ENCODE data around the gene KLHL22. TPM values are rescaled to one million over a fixed set of nuclear protein-coding genes. Genes with fewer than 3 reads are reported as not detected.

Gene KLHL22
- total RNA-seq, 2 experiments from 2014 or later, result 27.5 to 31.7 TPM

DNA sequence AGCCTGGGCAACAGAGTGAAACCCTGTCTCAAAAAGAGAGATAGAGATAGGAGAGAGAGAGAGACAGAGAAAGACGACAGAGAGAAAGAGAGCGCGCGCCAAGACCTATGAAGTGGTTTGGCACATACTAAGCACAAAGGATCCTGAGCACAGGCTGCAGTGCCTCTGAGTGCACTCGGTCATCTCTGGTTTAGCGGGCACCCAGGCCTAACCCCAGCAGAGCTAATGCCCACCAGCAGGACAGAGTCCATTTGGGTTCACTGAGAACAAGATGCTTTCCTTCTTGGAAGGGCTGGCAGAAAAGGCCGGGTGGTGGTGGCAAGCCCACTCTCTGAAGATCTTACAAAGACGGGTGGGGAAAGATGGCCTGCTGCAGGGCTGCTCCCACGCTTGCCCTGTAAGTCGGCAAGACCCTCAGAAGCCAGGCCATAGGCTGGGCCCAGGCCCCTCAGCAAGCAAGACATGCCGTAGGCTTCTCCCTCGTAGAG is 61.3 kb downstream of the KLHL22 start:
- Mint-ChIP-seq H3K4me3 (no peak overlapping the region), H3K9me3 (ENCODE audit: low read depth) (no peaks in the 10 kb centered on the region), H3K27ac (no peak overlapping the region), H3K27me3 (peaks cover 70% of the 10 kb centered on the region), H3K36me3 (no peaks in the 10 kb centered on the region), H3K4me1 (peaks cover 22% of the 10 kb centered on the region)
- CTCF ChIA-PET, result interaction anchor here (0.7 to 1.0 kb wide), 2 partner anchors 16 to 22 kb away, joined by 3 read pairs; no protein-coding TSS in a partner anchor
- ATAC-seq (no peak), DNase-seq (no peak)

DNA sequence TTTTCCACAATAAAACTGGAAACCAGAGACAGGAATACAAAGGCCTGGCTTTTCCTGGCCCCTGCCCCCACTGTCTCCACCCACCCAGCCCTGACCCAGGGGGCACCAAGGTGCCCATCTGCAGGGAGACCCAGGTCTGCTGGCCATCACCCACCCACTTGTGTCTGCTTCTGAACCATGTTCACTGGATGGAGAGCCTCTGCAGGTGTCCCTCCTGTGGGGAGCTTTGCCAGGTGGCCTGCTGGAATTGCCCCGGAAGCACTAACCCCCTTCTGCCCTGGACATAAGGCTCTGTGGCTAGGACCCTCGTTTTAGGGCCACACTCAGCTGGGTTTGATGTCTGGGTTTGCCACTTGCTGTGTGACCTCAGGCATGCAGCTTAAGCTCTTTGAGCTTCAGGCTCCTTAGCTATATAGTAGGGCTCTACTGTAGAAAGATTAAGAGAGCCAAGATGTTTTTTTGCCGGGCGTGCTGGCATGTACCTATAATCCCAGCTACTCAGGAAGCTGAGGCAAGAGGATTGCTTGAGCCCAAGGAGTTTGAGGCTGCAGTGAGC is 61.8 kb downstream of the KLHL22 start:
- peaks cover 72% of the 10 kb centered on the region for H3K27me3 Mint-ChIP-seq

DNA sequence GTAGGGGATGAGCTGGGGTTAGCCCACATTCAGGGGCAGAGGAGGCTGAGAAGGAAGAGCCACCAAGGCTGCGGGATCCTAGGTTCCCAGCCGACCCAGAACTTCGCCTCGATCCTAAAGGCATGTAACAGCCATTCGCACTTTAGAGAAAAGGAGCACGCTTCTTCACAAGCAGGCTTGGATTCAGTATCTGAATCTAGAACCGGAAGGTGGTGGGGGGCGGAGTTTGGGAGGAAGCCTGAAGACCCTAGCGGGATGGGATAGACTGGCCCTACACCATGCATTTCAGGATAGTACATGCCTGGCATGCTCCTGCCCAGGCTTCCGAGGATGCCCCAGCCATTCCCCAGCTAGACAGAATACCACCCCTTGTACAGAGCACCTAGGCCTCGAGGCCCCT is 62.4 kb downstream of the KLHL22 start:
- CTCF ChIA-PET, result interaction anchor here (0.7 kb wide), 1 partner anchor 15 kb away, joined by 5 read pairs; no protein-coding TSS in a partner anchor

More for the DNA sequence above, 61.8 kb downstream of the KLHL22 start:
- Mint-ChIP-seq H3K27ac (no peak overlapping the region), H3K4me1 (peaks cover 27% of the 10 kb centered on the region), H3K36me3 (no peaks in the 10 kb centered on the region), H3K9me3 (ENCODE audit: low read depth) (no peaks in the 10 kb centered on the region), H3K4me3 (no peak overlapping the region)
- no peak for ATAC-seq
- DNase-seq, result no peak
- CTCF ChIA-PET, result interaction anchor here (0.7 to 1.0 kb wide), 2 partner anchors 16 to 23 kb away, joined by 3 read pairs; no protein-coding TSS in a partner anchor

DNA sequence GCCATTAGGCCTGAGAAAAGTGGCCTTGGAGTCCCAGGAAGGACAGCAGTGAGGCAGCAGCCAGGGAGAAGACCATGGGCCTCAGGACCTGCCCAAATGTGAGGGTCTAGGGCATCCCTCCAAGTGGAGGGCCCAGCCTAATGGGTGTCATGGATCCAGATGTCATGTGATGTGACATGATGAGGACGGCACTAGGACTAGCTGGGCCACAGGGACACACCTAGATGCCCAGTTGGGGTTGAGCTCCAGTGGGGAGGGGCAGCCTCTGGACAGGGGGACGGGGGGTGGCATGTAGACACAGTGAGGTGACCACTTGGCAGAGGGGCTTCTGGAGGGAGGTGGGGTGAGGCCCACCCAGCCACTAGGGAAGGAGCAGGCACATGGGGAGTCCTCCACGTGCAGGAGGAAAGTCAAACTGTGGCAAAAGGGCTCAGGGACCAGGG is 63.3 kb downstream of the KLHL22 start:
- no peak overlapping the region for H3K4me3 Mint-ChIP-seq

More for the DNA sequence above, 62.4 kb downstream of the KLHL22 start:
- DNase-seq (no peak), ATAC-seq (no peak)
- Mint-ChIP-seq H3K27ac (no peak overlapping the region), H3K9me3 (ENCODE audit: low read depth) (no peaks in the 10 kb centered on the region), H3K4me1 (peaks cover 27% of the 10 kb centered on the region), H3K27me3 (peaks cover 71% of the 10 kb centered on the region), H3K36me3 (no peaks in the 10 kb centered on the region), H3K4me3 (no peak overlapping the region)

DNA sequence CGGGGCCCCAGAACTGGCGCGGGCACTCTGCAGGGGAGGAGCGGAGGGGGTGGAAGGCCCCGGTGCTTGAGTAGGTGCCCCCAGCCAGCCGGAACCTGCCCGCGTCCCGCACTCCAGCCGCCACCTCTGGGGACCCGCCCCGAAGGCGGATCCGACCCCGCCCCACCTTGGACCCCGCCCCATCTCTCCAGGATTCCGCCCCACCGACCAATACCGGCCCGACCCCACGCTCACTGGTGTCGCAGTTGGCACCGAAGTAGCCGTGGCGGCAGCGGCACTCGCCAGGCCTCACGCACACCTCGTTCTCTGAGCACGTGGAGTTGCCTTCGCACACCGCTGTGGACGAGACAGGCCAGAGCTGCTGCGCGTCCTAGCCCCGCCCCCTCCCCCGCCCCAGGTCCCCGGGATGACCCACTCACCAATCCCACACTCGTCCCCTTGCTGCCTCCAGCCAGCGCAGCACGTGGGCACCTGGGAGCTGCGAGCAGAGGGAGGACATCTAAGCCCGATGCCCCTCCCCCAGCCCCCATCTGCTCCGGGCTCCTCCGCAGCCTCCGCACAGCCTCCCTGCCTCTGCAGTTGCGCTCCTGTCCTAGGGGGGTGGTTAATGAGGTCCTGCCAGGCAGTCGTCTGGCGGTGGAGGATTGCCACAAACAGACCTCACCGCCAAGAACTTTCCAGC is 63.9 kb downstream of the KLHL22 start:
- H3K36me3 Mint-ChIP-seq, result no peaks in the 10 kb centered on the region
- ATAC-seq (no peak), DNase-seq (no peak)
- H3K4me3 Mint-ChIP-seq, result no peak overlapping the region
- peaks cover 73% of the 10 kb centered on the region for H3K27me3 Mint-ChIP-seq
- CTCF ChIA-PET, result no interaction called here
- no peak overlapping the region for H3K27ac Mint-ChIP-seq
- H3K4me1 Mint-ChIP-seq, result peaks cover 21% of the 10 kb centered on the region
- H3K9me3 Mint-ChIP-seq (ENCODE audit: low read depth), result no peaks in the 10 kb centered on the region

More for the DNA sequence above, 63.3 kb downstream of the KLHL22 start:
- no peaks in the 10 kb centered on the region for H3K9me3 Mint-ChIP-seq (ENCODE audit: low read depth)
- ATAC-seq, result no peak
- no peak overlapping the region for H3K27ac Mint-ChIP-seq
- peaks cover 27% of the 10 kb centered on the region for H3K4me1 Mint-ChIP-seq
- no peak for DNase-seq
- peaks cover 73% of the 10 kb centered on the region for H3K27me3 Mint-ChIP-seq
- CTCF ChIA-PET, result interaction anchor here (0.7 kb wide), 1 partner anchor 14 kb away, joined by 5 read pairs; no protein-coding TSS in a partner anchor
- H3K36me3 Mint-ChIP-seq, result no peaks in the 10 kb centered on the region

DNA sequence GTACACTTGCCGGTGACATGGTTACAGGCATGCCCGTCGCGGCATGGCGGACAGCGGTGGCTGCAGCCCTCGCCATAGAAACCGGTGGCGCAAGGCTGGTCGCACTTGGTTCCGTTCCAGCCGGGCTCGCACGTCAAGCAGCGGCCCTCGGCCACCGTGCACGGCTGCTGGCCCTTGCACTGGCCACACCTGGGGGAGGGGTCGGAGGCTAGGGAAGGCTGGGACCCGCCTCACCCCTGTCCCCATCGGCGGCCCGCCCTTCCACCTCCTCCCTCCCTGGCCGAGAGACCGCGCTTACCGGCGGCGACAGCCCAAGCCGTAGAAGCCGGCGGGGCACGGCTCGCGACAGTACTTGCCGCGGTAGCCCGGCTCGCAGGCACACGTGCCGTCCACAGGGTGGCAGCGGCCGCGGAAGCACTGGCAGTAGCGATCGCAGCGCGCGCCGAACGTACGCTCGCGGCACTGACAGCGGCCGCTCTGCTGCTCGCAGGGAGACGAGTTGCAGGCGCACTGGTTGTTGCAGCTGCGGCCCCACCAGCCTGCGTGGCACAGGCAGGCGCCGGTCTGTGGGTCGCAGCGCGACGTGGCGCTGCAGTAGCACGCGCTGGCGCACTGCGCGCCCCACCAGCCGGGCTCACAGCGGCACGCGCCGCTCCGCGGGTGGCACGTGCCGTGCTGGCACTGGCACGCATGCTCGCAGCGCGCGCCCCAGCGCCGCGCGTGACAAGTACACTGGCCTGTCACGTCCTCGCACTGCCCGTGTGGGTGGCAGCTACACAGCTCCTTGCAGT is 64.7 kb downstream of the KLHL22 start:
- DNase-seq (peak; percentile 64), ATAC-seq (peak; percentile 43)
- H3K9me3 Mint-ChIP-seq (ENCODE audit: low read depth), result no peaks in the 10 kb centered on the region
- peak overlapping the region; percentile 55 for H3K4me3 Mint-ChIP-seq
- peaks cover 20% of the 10 kb centered on the region for H3K4me1 Mint-ChIP-seq
- H3K36me3 Mint-ChIP-seq, result no peaks in the 10 kb centered on the region
- H3K27ac Mint-ChIP-seq, result no peak overlapping the region
- peaks cover 73% of the 10 kb centered on the region for H3K27me3 Mint-ChIP-seq
- CTCF ChIA-PET, result interaction anchor here (0.9 to 4.2 kb wide), 4 partner anchors 10 to 77 kb away, joined by 3 to 25 read pairs (median 4); partner anchors contain the start of gene MED15

DNA sequence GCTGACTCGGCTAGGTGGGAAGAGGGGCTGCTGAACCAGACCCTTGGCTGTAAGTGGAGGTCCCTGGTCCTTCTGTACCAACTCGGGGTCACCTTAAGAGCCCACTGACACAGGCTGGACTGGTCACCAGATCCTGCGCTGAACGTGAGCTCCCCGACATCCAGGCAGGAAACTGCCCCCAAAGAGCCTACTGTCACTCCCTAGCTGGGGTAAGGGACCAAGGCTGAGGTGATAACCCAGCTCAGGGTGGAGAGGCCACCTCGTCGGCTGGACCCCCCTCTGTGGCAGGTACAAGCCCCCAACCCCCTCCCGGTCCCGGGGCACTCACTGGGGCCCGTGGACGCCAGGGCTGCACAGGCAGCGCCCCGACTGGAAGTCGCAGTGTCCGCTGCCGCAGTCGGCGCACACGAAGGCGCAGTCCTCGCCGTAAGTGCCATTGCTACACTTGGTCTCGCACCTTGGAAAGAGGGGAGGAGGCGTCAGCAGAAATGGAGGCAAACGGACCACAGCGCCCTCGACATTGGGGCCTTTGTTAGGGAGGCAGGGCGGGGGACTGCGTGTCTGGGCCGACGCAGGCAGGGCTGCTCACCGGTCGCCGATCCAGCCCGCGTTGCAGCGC is 65.4 kb downstream of the KLHL22 start:
- CTCF ChIA-PET, result interaction anchor here (0.9 to 4.2 kb wide), 5 partner anchors 11 to 77 kb away, joined by 3 to 25 read pairs (median 4); partner anchors contain the start of gene MED15
- Mint-ChIP-seq H3K4me1 (peaks cover 20% of the 10 kb centered on the region), H3K36me3 (no peaks in the 10 kb centered on the region), H3K27me3 (peaks cover 66% of the 10 kb centered on the region), H3K27ac (no peak overlapping the region), H3K4me3 (peak overlapping the region; percentile 55), H3K9me3 (ENCODE audit: low read depth) (no peaks in the 10 kb centered on the region)
- DNase-seq, result no peak
- ATAC-seq, result no peak

DNA sequence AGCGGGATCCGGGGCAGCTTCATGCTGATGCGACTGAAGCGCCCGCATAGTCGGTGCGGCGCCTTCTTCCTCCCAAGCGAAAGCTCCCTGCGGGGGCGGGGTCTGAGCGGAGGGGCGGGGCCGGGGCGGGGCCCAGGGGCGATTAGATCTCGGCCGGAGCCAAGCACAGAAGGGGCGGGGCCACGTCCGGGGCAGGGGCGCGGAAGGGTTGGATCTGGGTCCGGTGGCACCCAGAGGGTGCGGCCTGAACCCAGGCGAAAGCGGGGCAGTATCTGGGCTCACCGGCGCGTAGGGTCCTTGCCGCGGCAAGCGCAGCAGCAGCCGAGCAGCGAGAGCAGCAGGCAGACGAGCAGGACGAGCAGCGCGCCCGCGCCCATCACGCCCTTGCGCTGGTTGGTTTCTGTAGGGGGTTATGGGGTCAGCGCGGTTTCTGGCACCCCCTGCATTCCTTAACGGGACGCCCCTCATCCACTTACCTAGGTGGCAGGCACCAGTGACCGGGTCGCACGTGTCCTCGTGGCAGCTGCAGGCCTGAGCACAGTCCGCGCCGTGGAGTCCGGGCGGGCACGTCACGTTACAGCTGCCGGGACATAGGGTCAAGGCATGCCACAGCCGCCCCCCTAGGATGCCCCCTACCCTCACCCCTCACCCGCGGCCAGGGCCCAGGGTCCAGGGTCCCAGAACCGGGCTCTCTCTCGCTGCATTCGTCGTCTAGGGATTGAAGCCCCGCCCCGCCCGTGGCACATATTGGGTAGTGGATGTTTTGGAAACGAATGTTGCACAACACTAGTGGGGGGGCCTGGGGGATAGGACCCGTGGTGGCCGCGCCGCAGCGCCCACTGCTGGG is 66.1 kb downstream of the KLHL22 start:
- peaks cover 58% of the 10 kb centered on the region for H3K27me3 Mint-ChIP-seq
- H3K4me3 Mint-ChIP-seq, result peak overlapping the region; percentile 64
- ATAC-seq (peak; percentile 84), DNase-seq (peak; percentile 87)
- H3K27ac Mint-ChIP-seq, result no peak overlapping the region
- no peaks in the 10 kb centered on the region for H3K36me3 Mint-ChIP-seq
- H3K4me1 Mint-ChIP-seq, result peaks cover 20% of the 10 kb centered on the region
- no peaks in the 10 kb centered on the region for H3K9me3 Mint-ChIP-seq (ENCODE audit: low read depth)
- CTCF ChIA-PET, result interaction anchor here (0.9 to 4.2 kb wide), 9 partner anchors 11 to 136 kb away, joined by 3 to 25 read pairs (median 3); partner anchors contain the start of gene MED15

DNA sequence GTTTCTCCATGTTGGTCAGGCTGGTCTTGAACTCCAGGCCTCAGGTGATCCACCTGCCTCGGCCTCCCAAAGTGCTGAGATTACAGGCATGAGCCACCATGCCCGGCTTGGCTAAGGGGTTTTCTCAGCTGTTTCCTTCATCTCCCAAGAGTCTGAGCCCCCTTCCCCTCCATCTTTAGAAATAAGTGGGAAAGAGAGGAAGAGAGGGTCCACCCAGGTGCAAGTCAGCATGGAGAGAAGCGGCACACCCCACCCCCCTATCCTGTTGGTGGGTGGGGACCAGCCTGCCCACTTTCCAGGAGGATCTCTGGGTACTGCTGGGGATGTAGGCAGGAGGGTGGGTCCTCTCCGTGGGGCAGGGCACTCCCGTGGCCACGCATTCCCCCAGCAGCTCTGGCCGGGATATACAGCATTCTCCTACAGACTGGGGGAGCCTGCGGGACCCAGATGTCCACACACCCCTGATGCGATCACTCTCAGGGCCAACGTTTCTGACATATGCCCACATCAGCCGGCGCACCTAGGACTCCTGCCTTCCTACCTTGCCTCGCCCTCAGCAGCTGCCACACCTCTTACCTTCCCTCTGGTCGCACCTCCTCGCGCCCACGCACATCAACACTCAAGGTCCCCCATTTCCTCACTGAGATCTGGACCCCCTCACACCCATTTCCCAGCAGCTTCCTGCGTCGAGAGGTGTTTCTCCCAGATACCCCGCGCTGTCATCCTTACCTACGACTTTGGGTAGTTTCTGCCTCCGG is 66.9 kb downstream of the KLHL22 start:
- ATAC-seq (peak; percentile 1), DNase-seq (no peak)
- no peaks in the 10 kb centered on the region for H3K36me3 Mint-ChIP-seq
- no peaks in the 10 kb centered on the region for H3K9me3 Mint-ChIP-seq (ENCODE audit: low read depth)
- H3K4me3 Mint-ChIP-seq, result peak overlapping the region; percentile 64
- peaks cover 20% of the 10 kb centered on the region for H3K4me1 Mint-ChIP-seq
- no peak overlapping the region for H3K27ac Mint-ChIP-seq
- H3K27me3 Mint-ChIP-seq, result peaks cover 53% of the 10 kb centered on the region
- CTCF ChIA-PET, result interaction anchor here (0.9 to 4.2 kb wide), 8 partner anchors 10 to 178 kb away, joined by 3 to 25 read pairs (median 3); no protein-coding TSS in a partner anchor

DNA sequence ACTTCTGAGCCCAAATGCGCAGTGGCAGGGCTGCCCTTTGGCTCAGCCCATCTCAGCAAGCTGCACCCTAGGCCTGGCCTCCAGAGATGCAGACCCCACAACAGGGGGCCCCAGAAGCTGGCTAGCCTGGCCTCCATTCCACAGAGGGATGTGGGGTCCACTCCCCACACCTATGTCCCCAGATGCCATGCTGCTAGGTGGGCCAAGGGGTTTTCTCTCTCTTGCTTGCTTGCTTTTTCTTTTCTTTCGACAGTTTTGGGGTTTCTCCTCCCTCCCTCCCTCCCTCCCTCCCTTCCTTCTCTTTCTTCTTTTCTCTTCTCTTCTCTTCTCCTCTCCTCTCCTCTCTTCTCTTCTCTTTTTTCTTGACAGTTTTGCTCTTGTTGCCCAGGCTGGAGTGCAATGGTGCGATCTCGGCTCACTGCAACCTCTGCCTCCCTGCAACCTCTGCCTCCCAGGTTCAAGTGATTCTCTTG is 67.6 kb downstream of the KLHL22 start:
- DNase-seq (no peak), ATAC-seq (no peak)
- Mint-ChIP-seq H3K36me3 (no peaks in the 10 kb centered on the region), H3K4me1 (peaks cover 20% of the 10 kb centered on the region), H3K9me3 (ENCODE audit: low read depth) (no peaks in the 10 kb centered on the region), H3K27me3 (peaks cover 53% of the 10 kb centered on the region), H3K27ac (no peak overlapping the region), H3K4me3 (no peak overlapping the region)
- CTCF ChIA-PET, result interaction anchor here (1.0 to 4.2 kb wide), 6 partner anchors 10 to 179 kb away, joined by 3 to 25 read pairs (median 4); no protein-coding TSS in a partner anchor

Data from activated CD8-positive, alpha-beta memory T cell treated with anti-CD3 and anti-CD28 coated beads, Interleukin-2, amount 10 ng/mL, durations not matched to agents 7 days and 5 days (primary cell).